ENCODE measurements around the gene PAX3.

DNA sequence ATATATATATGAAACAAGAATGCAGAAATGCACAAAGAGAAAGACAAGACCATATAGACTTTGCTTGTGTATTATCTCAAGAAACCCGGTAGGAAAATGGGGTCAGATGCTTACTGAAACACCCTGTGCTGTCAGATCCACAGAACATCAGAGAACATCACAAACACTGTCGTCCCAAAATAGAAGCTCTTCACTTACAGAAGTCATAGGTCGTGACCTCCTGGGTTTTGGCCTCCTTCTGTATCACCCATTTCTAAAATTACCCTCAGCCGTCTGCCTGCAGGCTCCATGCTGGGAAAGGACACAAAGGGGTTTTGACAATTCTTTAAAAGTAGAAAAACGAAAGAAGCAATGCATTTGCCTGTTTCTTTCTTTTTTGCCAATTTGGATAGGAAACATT lies 137.9 kb downstream of the PAX3 start:
- TF ChIP-seq, protein P1, sequence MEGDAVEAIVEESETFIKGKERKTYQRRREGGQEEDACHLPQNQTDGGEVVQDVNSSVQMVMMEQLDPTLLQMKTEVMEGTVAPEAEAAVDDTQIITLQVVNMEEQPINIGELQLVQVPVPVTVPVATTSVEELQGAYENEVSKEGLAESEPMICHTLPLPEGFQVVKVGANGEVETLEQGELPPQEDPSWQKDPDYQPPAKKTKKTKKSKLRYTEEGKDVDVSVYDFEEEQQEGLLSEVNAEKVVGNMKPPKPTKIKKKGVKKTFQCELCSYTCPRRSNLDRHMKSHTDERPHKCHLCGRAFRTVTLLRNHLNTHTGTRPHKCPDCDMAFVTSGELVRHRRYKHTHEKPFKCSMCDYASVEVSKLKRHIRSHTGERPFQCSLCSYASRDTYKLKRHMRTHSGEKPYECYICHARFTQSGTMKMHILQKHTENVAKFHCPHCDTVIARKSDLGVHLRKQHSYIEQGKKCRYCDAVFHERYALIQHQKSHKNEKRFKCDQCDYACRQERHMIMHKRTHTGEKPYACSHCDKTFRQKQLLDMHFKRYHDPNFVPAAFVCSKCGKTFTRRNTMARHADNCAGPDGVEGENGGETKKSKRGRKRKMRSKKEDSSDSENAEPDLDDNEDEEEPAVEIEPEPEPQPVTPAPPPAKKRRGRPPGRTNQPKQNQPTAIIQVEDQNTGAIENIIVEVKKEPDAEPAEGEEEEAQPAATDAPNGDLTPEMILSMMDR (IDR thresholded peaks at IDR 0.05; ENCODE audit: insufficient read depth, low read length), result no peak
- no peak for TF ChIP-seq SPI1 (IDR thresholded peaks at IDR 0.05; ENCODE audit: borderline replicate concordance, low read depth)
- TF ChIP-seq, protein P2, sequence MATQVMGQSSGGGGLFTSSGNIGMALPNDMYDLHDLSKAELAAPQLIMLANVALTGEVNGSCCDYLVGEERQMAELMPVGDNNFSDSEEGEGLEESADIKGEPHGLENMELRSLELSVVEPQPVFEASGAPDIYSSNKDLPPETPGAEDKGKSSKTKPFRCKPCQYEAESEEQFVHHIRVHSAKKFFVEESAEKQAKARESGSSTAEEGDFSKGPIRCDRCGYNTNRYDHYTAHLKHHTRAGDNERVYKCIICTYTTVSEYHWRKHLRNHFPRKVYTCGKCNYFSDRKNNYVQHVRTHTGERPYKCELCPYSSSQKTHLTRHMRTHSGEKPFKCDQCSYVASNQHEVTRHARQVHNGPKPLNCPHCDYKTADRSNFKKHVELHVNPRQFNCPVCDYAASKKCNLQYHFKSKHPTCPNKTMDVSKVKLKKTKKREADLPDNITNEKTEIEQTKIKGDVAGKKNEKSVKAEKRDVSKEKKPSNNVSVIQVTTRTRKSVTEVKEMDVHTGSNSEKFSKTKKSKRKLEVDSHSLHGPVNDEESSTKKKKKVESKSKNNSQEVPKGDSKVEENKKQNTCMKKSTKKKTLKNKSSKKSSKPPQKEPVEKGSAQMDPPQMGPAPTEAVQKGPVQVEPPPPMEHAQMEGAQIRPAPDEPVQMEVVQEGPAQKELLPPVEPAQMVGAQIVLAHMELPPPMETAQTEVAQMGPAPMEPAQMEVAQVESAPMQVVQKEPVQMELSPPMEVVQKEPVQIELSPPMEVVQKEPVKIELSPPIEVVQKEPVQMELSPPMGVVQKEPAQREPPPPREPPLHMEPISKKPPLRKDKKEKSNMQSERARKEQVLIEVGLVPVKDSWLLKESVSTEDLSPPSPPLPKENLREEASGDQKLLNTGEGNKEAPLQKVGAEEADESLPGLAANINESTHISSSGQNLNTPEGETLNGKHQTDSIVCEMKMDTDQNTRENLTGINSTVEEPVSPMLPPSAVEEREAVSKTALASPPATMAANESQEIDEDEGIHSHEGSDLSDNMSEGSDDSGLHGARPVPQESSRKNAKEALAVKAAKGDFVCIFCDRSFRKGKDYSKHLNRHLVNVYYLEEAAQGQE (IDR thresholded peaks at IDR 0.05; ENCODE audit: insufficient replicate concordance, low read depth), result no peak
- no peak for TF ChIP-seq POLR2AphosphoS5 (IDR thresholded peaks at IDR 0.05; ENCODE audit: low read depth)
